PC-3 (cell line): ENCODE results near the gene ACVRL1.

ENCODE experiments used
- CTCF ChIP-seq: fragments of 300-600 bp; sonication (generic); conservative IDR thresholded peaks from 2 replicates; pipeline ENCODE4 v1.5.1; 2017; ENCODE audit warnings: antibody characterized with exemption, low read depth, mild to moderate bottlenecking, low read length
- EZH2 ChIP-seq: fragments of 300-600 bp; sonication (generic); IDR thresholded peaks from one replicate; pipeline ENCODE4 v1.6.1; 2017; ENCODE audit warnings: antibody characterized with exemption, mild to moderate bottlenecking, low read length; ENCODE audit not compliant: unreplicated experiment

GRCh38 chr12:51865757-51866270 is 41.5 kb upstream of the ACVRL1 start:
- TF ChIP-seq EZH2, result no peak
- no peak for TF ChIP-seq CTCF
